Astrocyte (in vitro differentiated cells and primary cell): ENCODE results near the gene FARS2. TPM values are rescaled to one million over a fixed set of nuclear protein-coding genes. Genes with fewer than 3 reads are reported as not detected.

Experiments
- DNase-seq: peaks from one replicate; pipeline ENCODE4 v3.0.0-alpha.2; 2010; ENCODE audit warnings: low read depth
- FAIRE-seq: peaks from 2 replicates; lab custom pipeline; 2011; peaks lifted over from hg19 to GRCh38; lab: Jason Lieb, UNC
- H2AFZ ChIP-seq: 2 replicates; pipeline ENCODE4 v1.6.0; 2012; ENCODE audit warnings: low read depth, low read length, inconsistent platforms
- H3K27ac ChIP-seq: 2 replicates; pipeline ENCODE4 v1.5.1; 2011; ENCODE audit warnings: low read depth, low read length, inconsistent platforms
- H3K27me3 ChIP-seq: 2 replicates; pipeline ENCODE4 v1.6.0; 2011; ENCODE audit warnings: low read length, inconsistent platforms; ENCODE audit not compliant: insufficient read depth
- H3K36me3 ChIP-seq: 2 replicates; pipeline ENCODE4 v1.5.1; 2011; ENCODE audit warnings: low read length, inconsistent platforms; ENCODE audit not compliant: insufficient read depth
- H3K4me1 ChIP-seq: 2 replicates; pipeline ENCODE4 v1.5.1; 2011; ENCODE audit warnings: low read length, inconsistent platforms; ENCODE audit not compliant: insufficient read depth
- H3K4me2 ChIP-seq: 2 replicates; pipeline ENCODE4 v1.6.0; 2012; ENCODE audit warnings: low read length, inconsistent platforms
- H3K4me3 ChIP-seq: 2 replicates; pipeline ENCODE4 v1.5.1; 2011; ENCODE audit warnings: low read depth, mild to moderate bottlenecking, low read length, inconsistent platforms; ENCODE audit not compliant: insufficient read depth
- H3K79me2 ChIP-seq: 2 replicates; pipeline ENCODE4 v1.6.0; 2012; ENCODE audit warnings: mild to moderate bottlenecking, low read length, inconsistent platforms; ENCODE audit not compliant: insufficient read depth
- H3K9ac ChIP-seq: 2 replicates; pipeline ENCODE4 v1.6.0; 2012; ENCODE audit warnings: mild to moderate bottlenecking, low read length, inconsistent platforms
- H3K9me3 ChIP-seq: 2 replicates; pipeline ENCODE4 v1.5.1; 2012; ENCODE audit warnings: low read depth, mild to moderate bottlenecking, low read length, inconsistent platforms; ENCODE audit not compliant: insufficient read depth
- H4K20me1 ChIP-seq: 2 replicates; pipeline ENCODE4 v1.6.0; 2012; ENCODE audit warnings: low read length, inconsistent platforms; ENCODE audit not compliant: insufficient read depth
- H3K27ac Mint-ChIP-seq: one replicate; pipeline ENCODE4 v1.8.0; 2021; ENCODE audit warnings: mild to moderate bottlenecking, mixed read lengths; ENCODE audit not compliant: unreplicated experiment
- H3K27me3 Mint-ChIP-seq: one replicate; pipeline ENCODE4 v1.8.0; 2021; ENCODE audit warnings: low read depth, mixed read lengths; ENCODE audit not compliant: unreplicated experiment
- H3K36me3 Mint-ChIP-seq: one replicate; pipeline ENCODE4 v1.8.0; 2021; ENCODE audit warnings: low read depth, mixed read lengths; ENCODE audit not compliant: unreplicated experiment
- H3K4me1 Mint-ChIP-seq: one replicate; pipeline ENCODE4 v1.8.0; 2021; ENCODE audit warnings: low read depth, mixed read lengths; ENCODE audit not compliant: unreplicated experiment
- H3K4me3 Mint-ChIP-seq: one replicate; pipeline ENCODE4 v1.8.0; 2021; ENCODE audit warnings: mild to moderate bottlenecking, moderate library complexity, mixed read lengths; ENCODE audit not compliant: unreplicated experiment
- H3K9me3 Mint-ChIP-seq: one replicate; pipeline ENCODE4 v1.8.0; 2021; ENCODE audit warnings: mild to moderate bottlenecking, mixed read lengths; ENCODE audit not compliant: unreplicated experiment
- EZH2 ChIP-seq: IDR thresholded peaks from 2 replicates; pipeline ENCODE4 v1.6.1; 2012; ENCODE audit warnings: mild to moderate bottlenecking, low read length, inconsistent platforms; ENCODE audit not compliant: insufficient read depth
- total RNA-seq: library from RNA; stranded (reverse); gene quantifications from 2 replicates; pipeline ENCODE4 v1.2.1, GENCODE V29; 2021
- TF ChIP-seq, protein P1 (sequence below): IDR thresholded peaks from 2 replicates; pipeline ENCODE4 v1.5.1; 2011; ENCODE audit warnings: low read depth, mild to moderate bottlenecking, inconsistent platforms, low read length, moderate library complexity; ENCODE audit not compliant: insufficient read depth

FARS2 gene
- total RNA-seq, 1 donor from 2014 or later = 13.3 TPM

DNA sequence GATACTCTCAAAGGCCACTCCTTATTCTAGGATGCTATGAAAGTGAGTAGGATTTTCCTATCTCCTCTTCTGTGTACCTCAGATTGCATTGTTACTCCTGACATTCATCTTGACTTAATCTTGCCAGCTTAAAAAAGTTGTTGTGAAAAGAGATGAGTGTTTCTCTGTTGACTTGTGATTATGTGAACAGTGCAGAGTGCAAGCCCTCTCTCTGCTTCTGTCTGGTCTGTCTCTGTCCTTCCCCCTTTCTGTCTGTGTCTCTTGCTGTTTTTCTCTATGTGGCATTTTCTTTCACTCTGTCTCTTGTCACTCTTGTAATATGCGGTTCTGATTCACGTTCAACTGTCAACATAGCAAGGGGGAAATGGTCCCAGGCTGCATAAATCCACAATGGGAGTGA is 306.6 kb downstream of the FARS2 start:
- Histone ChIP-seq H3K36me3 (no peaks in the 10 kb centered on the region), H3K27ac (no peak overlapping the region), H3K4me1 (no peaks in the 10 kb centered on the region), H3K9ac (no peak overlapping the region), H2AFZ (no peak overlapping the region), H3K9me3 (no peaks in the 10 kb centered on the region), H4K20me1 (peaks cover 5% of the 10 kb centered on the region), H3K27me3 (no peaks in the 10 kb centered on the region), H3K4me3 (no peak overlapping the region), H3K79me2 (no peaks in the 10 kb centered on the region), H3K4me2 (no peak overlapping the region)
- DNase-seq (no peak), FAIRE-seq (no peak)
- Mint-ChIP-seq H3K4me1 (peaks cover 6% of the 10 kb centered on the region), H3K27ac (no peak overlapping the region), H3K27me3 (no peaks in the 10 kb centered on the region), H3K36me3 (no peaks in the 10 kb centered on the region), H3K9me3 (peaks cover 5% of the 10 kb centered on the region), H3K4me3 (no peak overlapping the region)
- TF ChIP-seq, protein P1, sequence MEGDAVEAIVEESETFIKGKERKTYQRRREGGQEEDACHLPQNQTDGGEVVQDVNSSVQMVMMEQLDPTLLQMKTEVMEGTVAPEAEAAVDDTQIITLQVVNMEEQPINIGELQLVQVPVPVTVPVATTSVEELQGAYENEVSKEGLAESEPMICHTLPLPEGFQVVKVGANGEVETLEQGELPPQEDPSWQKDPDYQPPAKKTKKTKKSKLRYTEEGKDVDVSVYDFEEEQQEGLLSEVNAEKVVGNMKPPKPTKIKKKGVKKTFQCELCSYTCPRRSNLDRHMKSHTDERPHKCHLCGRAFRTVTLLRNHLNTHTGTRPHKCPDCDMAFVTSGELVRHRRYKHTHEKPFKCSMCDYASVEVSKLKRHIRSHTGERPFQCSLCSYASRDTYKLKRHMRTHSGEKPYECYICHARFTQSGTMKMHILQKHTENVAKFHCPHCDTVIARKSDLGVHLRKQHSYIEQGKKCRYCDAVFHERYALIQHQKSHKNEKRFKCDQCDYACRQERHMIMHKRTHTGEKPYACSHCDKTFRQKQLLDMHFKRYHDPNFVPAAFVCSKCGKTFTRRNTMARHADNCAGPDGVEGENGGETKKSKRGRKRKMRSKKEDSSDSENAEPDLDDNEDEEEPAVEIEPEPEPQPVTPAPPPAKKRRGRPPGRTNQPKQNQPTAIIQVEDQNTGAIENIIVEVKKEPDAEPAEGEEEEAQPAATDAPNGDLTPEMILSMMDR = no peak
- no peak for TF ChIP-seq EZH2

DNA sequence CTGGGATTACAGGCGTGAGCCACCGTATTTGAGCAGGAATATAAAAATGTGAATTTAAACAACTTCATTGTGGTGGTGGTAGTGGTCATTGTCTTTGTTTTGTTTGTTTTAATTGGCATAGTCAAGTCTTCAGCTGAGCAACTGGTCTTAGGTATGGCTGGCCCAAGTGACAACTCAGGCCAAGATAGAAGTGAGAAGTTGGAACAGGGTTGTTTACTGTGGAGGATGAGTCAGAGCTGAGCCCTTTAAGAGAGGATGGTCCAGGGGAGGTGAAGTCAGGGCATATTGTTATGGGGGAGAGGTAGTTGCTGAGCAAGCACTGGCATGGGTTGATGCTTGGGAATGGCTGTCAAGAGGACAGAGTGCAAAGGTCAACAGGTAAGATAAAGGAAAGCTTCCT is 308.2 kb downstream of the FARS2 start:
- no peak overlapping the region for H3K27ac Mint-ChIP-seq
- H3K9me3 Mint-ChIP-seq = peaks cover 7% of the 10 kb centered on the region
- H3K4me3 ChIP-seq = no peak overlapping the region
- H3K36me3 ChIP-seq = no peaks in the 10 kb centered on the region
- no peak overlapping the region for H2AFZ ChIP-seq
- no peak overlapping the region for H3K27ac ChIP-seq
- TF ChIP-seq EZH2 = no peak
- TF ChIP-seq, protein P1 = no peak
- H3K9ac ChIP-seq = no peak overlapping the region
- H3K79me2 ChIP-seq = no peaks in the 10 kb centered on the region
- no peak overlapping the region for H3K4me3 Mint-ChIP-seq
- no peaks in the 10 kb centered on the region for H3K27me3 ChIP-seq
- no peak overlapping the region for H3K4me2 ChIP-seq
- FAIRE-seq = no peak
- peaks cover 5% of the 10 kb centered on the region for H4K20me1 ChIP-seq
- H3K4me1 ChIP-seq = no peaks in the 10 kb centered on the region
- no peaks in the 10 kb centered on the region for H3K27me3 Mint-ChIP-seq
- no peaks in the 10 kb centered on the region for H3K9me3 ChIP-seq
- peaks cover 6% of the 10 kb centered on the region for H3K4me1 Mint-ChIP-seq
- DNase-seq = peak; percentile 61
- H3K36me3 Mint-ChIP-seq = no peaks in the 10 kb centered on the region

GRCh38 chr6:5570641-5571040 is 309.3 kb downstream of the FARS2 start:
- H3K36me3 ChIP-seq = no peaks in the 10 kb centered on the region
- Mint-ChIP-seq H3K27me3 (no peaks in the 10 kb centered on the region), H3K4me3 (no peak overlapping the region), H3K9me3 (peaks cover 11% of the 10 kb centered on the region), H3K4me1 (peaks cover 6% of the 10 kb centered on the region), H3K36me3 (no peaks in the 10 kb centered on the region), H3K27ac (no peak overlapping the region)
- H3K79me2 ChIP-seq = no peaks in the 10 kb centered on the region
- H2AFZ ChIP-seq = no peak overlapping the region
- no peaks in the 10 kb centered on the region for H3K9me3 ChIP-seq
- no peaks in the 10 kb centered on the region for H3K27me3 ChIP-seq
- no peak overlapping the region for H3K9ac ChIP-seq
- H3K27ac ChIP-seq = no peak overlapping the region
- no peak for DNase-seq
- no peak overlapping the region for H3K4me2 ChIP-seq
- peaks cover 5% of the 10 kb centered on the region for H4K20me1 ChIP-seq
- no peak overlapping the region for H3K4me3 ChIP-seq
- no peaks in the 10 kb centered on the region for H3K4me1 ChIP-seq
- TF ChIP-seq EZH2 = no peak
- TF ChIP-seq, protein P1 = no peak
- FAIRE-seq = no peak
